Measurements from ENCODE around the gene AGAP1.

AGAP1 gene

DNA sequence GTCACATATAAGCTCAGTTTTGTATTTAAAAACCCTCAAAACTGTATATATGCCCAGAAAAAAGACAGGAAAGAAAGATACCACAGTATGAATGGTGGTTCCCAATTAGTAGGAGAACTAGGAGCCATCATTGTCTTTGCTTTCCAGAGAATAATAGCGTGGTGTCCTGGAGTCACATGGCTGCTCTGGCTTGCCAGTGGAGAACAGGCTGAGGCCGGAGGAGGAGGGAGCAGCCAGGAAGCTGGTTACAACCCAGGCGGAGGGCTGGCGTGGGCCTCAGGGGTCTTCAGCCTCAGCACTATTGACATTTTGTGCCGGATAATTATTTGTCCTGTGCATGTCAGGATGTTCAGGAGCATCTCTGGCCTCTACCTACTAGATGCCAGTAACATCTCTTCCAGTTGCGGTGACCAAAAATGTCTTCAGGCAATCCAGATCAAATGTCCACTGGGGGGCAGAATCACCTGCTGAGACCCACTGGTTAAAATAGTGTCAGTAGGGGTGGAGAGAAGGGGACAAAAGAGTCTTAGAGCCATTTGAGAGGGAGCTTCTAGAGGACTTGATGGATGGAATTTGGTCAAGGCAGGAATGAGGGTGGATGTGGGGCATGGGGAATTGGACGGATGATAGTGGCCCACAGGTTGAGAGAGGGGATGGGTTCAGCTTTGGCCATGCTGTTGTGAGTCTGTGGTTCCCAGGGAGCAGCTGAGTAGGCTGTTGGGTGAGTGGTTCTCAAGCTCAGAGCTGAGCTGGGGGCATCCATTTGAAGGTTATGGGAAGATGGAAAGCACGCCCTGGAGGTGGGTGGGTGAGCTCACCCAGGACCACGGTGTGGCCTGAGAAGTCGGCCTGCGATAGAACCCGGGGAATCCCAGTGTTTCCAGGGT lies 144.9 kb downstream of the AGAP1 start:
- DNase-seq (ENCODE audit: low read depth), result no peak

DNA sequence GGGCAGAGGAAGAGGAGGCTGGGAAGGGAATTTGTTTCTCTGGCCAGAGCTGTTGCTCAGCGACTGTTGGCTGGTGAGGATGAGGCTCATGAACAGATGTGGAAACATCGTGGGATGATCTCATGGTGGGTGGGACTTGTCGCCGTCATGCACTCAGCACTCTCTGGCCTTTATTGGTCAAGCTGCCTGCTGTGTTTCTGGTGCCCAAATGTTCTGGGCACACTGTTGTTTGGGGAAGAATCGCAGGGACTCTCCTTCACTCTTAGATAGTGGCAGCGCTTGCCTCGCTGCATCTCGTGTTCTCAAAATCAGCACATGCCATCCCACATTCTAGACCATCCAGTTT lies 145.6 kb downstream of the AGAP1 start:
- no peak for DNase-seq (ENCODE audit: low read depth)

DNA sequence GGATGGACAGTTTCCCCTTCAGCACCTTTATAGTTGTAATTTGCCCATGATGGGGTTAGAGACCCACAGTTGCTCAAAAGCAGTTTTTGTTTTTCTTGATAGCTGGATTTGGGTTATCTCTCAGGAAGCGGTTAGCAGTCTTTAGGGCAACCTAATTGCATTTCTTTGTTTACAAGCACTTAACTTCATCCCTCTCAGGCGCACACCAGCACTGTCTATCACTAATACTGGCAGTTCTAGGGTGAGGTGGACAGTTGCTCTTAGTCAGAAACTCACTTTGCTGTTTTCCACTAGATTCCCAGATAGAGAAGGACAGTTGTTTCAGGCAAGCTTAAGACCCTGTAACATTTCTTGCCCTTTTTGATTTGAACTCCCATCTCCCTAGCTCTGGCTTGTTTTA lies 146.0 kb downstream of the AGAP1 start:
- no peak for DNase-seq (ENCODE audit: low read depth)

DNA sequence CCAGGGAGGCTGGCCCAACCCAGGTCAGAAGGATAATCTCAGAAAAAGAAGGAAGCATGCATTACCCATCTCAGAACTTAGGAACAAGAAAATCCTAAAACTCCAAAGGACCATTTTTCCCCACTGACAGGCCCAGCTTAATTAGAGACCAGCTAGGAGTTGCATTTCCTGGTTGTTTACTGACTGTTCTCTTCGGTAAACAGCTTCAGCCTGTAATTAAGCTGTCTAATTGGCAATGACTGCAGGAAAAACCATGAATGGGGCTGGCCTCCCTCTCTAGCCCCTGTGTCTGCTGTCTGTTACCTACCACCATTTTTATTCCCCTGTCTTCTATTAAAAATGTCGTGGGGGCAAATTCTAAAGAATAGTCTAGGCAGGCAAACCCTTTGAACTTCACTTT lies 146.5 kb downstream of the AGAP1 start:
- DNase-seq (ENCODE audit: low read depth), result no peak

- no peak for DNase-seq (ENCODE audit: low read depth)
These were observed 147.3 kb downstream of the AGAP1 start for GRCh38 chr2:235640926-235641723.

DNA sequence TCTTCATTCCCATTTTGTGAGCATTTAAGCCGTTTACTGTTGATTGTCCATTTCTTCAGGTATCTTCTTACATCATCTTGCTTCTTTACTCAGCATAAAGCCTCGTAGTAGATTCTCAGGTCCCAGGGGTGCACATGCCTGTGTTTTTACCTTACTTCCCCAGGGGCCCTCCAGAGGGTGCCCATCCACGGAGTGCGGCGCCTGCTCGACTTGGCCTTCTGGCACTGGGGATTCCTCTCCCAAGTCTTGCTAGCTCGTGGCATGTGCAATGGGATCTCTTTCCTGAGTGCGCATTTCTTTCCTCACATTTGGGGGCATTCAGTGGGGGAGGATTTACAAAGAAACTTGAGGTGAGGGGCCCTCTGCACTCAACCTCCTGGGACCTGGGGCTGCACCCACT lies 148.1 kb downstream of the AGAP1 start:
- no peak for DNase-seq (ENCODE audit: low read depth)

- no peak for DNase-seq (ENCODE audit: low read depth)
These were observed 148.7 kb downstream of the AGAP1 start for GRCh38 chr2:235642446-235643098.

- DNase-seq (ENCODE audit: low read depth), result no peak
These were observed 150.1 kb downstream of the AGAP1 start for GRCh38 chr2:235643680-235644511.

- no peak for DNase-seq (ENCODE audit: low read depth)
These were observed 153.4 kb downstream of the AGAP1 start for GRCh38 chr2:235647264-235647663.

- DNase-seq (ENCODE audit: low read depth), result no peak
These were observed 154.0 kb downstream of the AGAP1 start for GRCh38 chr2:235647877-235648276.

- no peak for DNase-seq (ENCODE audit: low read depth)
These were observed 155.6 kb downstream of the AGAP1 start for GRCh38 chr2:235649418-235649817.

DNA sequence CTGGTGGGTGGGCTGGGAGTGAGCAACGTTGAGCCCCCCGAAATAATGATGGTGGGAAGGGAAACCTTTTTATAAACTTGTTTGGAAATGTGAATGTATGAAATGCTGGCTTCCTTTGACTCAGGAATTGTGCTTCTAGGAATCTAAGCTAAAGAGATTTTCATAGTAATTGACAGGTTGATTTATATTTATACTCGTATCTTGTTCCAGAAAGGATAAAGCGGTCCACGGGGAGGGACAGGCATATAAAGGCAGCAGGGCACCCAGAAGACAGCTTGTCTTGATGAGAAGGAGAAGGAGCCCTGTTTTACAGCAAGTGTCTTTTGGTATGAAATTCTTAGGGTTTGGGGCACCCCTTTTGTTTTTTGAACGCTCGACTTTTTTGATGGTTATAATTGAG lies 157.8 kb downstream of the AGAP1 start:
- DNase-seq (ENCODE audit: low read depth), result no peak

DNA sequence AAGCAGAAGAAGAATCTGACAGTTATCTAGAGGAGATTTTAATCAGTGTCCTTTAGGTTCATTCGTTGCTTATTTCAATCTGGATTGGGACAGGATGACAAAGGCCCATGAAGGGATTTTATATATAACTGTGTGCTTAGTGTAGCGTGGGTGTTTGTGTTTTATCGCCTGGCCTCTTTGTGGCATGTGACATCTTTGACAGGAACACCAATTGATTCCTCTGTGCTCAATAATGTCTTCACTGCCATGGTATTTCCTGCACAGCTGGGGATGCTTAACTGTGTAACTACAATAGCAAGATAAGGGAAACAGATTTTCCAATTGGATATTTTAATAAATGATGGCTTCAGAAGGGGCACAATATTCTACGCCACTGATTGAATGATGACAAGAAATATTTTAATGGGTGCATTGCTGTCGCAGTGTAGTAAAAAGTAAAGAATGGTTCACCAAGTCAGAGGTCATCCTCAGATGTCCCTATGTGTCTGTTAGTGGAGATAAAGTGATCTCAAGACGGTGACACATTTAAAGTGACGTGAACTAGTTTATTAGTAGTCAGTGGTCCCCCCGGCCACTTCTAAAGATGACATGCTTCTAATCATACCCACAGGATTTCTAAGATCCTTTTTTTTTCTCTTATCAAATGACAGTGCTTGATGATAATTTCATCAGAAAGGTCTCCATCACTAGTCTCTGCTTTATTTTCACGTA lies 160.4 kb downstream of the AGAP1 start:
- DNase-seq (ENCODE audit: low read depth), result no peak

- DNase-seq (ENCODE audit: low read depth), result no peak
These were observed 164.7 kb downstream of the AGAP1 start for GRCh38 chr2:235658351-235659174.

- DNase-seq (ENCODE audit: low read depth), result no peak
These were observed 166.0 kb downstream of the AGAP1 start for GRCh38 chr2:235659767-235660322.

- DNase-seq (ENCODE audit: low read depth), result no peak
These were observed 166.7 kb downstream of the AGAP1 start for GRCh38 chr2:235660484-235661082.

GRCh38 chr2:235661167-235661937 lies 167.5 kb downstream of the AGAP1 start:
- DNase-seq (ENCODE audit: low read depth), result no peak

DNA sequence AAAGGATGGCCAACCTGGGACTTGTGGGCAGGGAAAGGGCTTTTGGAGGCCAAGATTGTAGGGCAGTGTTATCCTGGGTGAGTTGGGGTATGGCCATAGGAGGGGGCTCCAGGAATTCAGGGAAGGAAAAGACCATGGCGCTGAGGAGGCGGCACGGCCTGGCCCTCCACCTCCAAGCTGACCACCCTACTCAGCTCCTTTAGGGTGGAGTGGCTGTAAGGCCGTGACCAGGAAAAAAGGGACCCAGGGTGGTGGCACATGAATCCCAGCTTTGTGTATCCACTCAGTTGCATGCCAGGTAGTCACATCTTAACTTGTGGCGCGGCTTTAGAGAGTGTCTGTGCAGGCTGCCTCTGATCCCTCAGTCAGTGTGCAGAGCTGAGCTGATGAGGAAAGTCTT lies 168.1 kb downstream of the AGAP1 start:
- DNase-seq (ENCODE audit: low read depth), result no peak

DNA sequence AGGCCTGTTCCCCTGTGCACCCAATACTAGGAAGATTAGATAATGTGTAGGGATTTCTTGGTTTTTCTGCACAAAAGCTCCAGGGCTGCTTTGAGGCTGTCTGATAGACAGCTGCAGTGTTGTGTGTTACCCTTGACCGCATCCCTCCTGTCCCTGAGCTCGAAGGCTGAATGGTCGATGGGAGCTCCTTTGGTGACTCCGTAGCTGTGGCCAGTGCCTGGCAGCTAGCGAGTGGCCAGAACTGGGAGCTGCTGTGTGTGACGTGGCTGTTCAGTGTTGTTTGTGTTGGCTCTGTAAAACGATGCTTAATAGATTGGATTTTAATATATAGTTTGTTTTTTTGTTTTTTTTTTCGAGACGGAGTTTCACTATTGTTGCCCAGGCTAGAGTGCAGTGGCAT lies 170.0 kb downstream of the AGAP1 start:
- no peak for DNase-seq (ENCODE audit: low read depth)
